ENCODE measurements around the gene MGAT3.

DNA sequence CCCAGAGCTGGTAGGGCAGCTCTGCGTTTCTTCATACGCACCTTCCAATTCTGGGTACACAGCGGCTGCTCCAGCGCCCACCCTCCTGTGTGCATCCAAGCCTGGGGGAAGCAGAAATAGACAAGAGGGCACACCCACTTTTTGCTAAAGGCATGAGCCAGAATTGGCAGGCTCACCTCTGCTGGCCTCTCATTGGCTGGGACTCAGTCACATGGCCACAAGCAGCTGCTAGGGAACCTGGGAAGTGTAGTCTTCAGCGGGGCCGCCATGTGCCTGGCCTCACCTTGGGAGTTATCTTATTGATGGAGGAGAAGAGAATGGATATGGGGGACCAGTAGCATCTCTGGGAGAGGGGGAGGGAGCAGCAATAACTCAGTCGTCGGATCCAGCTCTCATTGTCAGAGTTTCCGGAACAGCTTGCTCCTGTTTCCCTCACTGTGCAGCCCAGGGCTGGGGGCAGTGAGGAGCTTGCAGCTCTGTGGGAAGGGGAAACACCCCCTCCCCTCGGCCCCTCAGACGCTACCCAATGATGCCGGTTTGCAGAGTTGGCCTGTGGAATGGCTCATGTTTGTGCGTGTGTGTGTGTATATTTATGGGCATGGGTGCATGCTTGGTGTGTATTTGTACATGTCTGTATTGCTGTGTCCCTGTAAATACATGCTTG lies 33.5 kb downstream of the MGAT3 start:
- TF ChIP-seq, protein P1, sequence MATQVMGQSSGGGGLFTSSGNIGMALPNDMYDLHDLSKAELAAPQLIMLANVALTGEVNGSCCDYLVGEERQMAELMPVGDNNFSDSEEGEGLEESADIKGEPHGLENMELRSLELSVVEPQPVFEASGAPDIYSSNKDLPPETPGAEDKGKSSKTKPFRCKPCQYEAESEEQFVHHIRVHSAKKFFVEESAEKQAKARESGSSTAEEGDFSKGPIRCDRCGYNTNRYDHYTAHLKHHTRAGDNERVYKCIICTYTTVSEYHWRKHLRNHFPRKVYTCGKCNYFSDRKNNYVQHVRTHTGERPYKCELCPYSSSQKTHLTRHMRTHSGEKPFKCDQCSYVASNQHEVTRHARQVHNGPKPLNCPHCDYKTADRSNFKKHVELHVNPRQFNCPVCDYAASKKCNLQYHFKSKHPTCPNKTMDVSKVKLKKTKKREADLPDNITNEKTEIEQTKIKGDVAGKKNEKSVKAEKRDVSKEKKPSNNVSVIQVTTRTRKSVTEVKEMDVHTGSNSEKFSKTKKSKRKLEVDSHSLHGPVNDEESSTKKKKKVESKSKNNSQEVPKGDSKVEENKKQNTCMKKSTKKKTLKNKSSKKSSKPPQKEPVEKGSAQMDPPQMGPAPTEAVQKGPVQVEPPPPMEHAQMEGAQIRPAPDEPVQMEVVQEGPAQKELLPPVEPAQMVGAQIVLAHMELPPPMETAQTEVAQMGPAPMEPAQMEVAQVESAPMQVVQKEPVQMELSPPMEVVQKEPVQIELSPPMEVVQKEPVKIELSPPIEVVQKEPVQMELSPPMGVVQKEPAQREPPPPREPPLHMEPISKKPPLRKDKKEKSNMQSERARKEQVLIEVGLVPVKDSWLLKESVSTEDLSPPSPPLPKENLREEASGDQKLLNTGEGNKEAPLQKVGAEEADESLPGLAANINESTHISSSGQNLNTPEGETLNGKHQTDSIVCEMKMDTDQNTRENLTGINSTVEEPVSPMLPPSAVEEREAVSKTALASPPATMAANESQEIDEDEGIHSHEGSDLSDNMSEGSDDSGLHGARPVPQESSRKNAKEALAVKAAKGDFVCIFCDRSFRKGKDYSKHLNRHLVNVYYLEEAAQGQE (IDR thresholded peaks at IDR 0.05; ENCODE audit: insufficient replicate concordance, low read depth), result no peak
- TF ChIP-seq, protein P2, sequence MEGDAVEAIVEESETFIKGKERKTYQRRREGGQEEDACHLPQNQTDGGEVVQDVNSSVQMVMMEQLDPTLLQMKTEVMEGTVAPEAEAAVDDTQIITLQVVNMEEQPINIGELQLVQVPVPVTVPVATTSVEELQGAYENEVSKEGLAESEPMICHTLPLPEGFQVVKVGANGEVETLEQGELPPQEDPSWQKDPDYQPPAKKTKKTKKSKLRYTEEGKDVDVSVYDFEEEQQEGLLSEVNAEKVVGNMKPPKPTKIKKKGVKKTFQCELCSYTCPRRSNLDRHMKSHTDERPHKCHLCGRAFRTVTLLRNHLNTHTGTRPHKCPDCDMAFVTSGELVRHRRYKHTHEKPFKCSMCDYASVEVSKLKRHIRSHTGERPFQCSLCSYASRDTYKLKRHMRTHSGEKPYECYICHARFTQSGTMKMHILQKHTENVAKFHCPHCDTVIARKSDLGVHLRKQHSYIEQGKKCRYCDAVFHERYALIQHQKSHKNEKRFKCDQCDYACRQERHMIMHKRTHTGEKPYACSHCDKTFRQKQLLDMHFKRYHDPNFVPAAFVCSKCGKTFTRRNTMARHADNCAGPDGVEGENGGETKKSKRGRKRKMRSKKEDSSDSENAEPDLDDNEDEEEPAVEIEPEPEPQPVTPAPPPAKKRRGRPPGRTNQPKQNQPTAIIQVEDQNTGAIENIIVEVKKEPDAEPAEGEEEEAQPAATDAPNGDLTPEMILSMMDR (IDR thresholded peaks at IDR 0.05; ENCODE audit: insufficient read depth, low read length), result no peak
